HepG2 (cell line): ENCODE data around the gene SCP2D1.

Source experiments
- CHD4 ChIP-seq: fragments of 200-600 bp; sonication (generic); IDR thresholded peaks from 2 replicates; pipeline ENCODE4 v1.7.0; 2017; ENCODE audit warnings: mild to moderate bottlenecking, low read length, borderline replicate concordance
- KDM1A ChIP-seq: IDR thresholded peaks from 2 replicates; pipeline ENCODE4 v1.6.1; 2016; ENCODE audit warnings: missing compliant biosample characterization
- NFYC ChIP-seq: IDR thresholded peaks from 2 replicates; pipeline ENCODE4 v1.6.1; 2016; ENCODE audit warnings: missing genetic modification reagents, missing compliant biosample characterization
- SOX6 ChIP-seq, 2 experiments: fragments of 450-650 bp in 1 of 2; sonication (generic) in 1 of 2; formaldehyde crosslinking in 1 of 2; IDR thresholded peaks; 2 replicates each; pipeline versions ENCODE4 v1.4.0 to v1.6.1; 2017 to 2020; ENCODE audit warnings: antibody characterized with exemption in 1 of 2, mild to moderate bottlenecking in 1 of 2, missing genetic modification reagents in 1 of 2

- no peak for TF ChIP-seq NFYC
- TF ChIP-seq CHD4: no peak
- TF ChIP-seq SOX6 (IDR thresholded peaks at IDR 0.05): no peak
- no peak for TF ChIP-seq SOX6 (CRISPR knock-in tag; IDR thresholded peaks at IDR 0.05)
- TF ChIP-seq KDM1A (CRISPR knock-in tag): no peak
Measured at GRCh38 chr20:18837718-18838117, 24.1 kb downstream of the SCP2D1 start.
